Subcutaneous abdominal adipose tissue (tissue), 5 donors: ENCODE data around the gene ZNF23.
A peak's percentile ranks its signal among the peaks of the same experiment; 100 is the strongest.

Experiments
- H3K27ac ChIP-seq: one replicate; pipeline ENCODE4 v1.7.0; 2013; ENCODE audit warnings: low read depth, mild to moderate bottlenecking, inconsistent platforms, low read length, moderate library complexity
- H3K27me3 ChIP-seq, 5 donors: one replicate each; pipeline ENCODE4 v1.7.0; 2013; ENCODE audit warnings: low read length in 5 of 5, inconsistent platforms in 1 of 5; ENCODE audit not compliant: control insufficient read depth in 5 of 5, insufficient read depth in 4 of 5
- H3K36me3 ChIP-seq, 5 donors: one replicate each; pipeline ENCODE4 v1.7.0; 2013; ENCODE audit warnings: low read length in 5 of 5; ENCODE audit not compliant: control insufficient read depth in 5 of 5, insufficient read depth in 5 of 5
- H3K4me1 ChIP-seq, 5 donors: one replicate each; pipeline ENCODE4 v1.7.0; 2013; ENCODE audit warnings: low read length in 5 of 5, mild to moderate bottlenecking in 3 of 5, moderate library complexity in 1 of 5; ENCODE audit not compliant: control insufficient read depth in 5 of 5, insufficient read depth in 5 of 5
- H3K4me3 ChIP-seq, 5 donors: one replicate each; pipeline ENCODE4 v1.7.0; 2013; ENCODE audit warnings: low read length in 5 of 5, low read depth in 1 of 5
- H3K9ac ChIP-seq, 5 donors: one replicate each; pipeline ENCODE4 v1.7.0; 2013; ENCODE audit warnings: low read length in 5 of 5, mild to moderate bottlenecking in 4 of 5, moderate library complexity in 3 of 5
- H3K9me3 ChIP-seq, 5 donors: one replicate each; pipeline ENCODE4 v1.7.0; 2013; ENCODE audit warnings: low read length in 5 of 5; ENCODE audit not compliant: control insufficient read depth in 5 of 5
- donor health status: healthy.
- donor health status: healthy.
- donor health status: healthy.
- donor health status: healthy.
- donor health status: healthy.

Gene ZNF23

GRCh38 chr16:71472931-71473330, 10.9 kb upstream of the ZNF23 start:
- Histone ChIP-seq H3K4me3 (no peak overlapping the region), H3K27me3 (no peaks in the 10 kb centered on the region), H3K9me3 (no peaks in the 10 kb centered on the region), H3K9ac (no peak overlapping the region), H3K36me3 (peaks cover 32 to 65% (median 50%) of the 10 kb centered on the region in 5 donors), H3K4me1 (no peaks in the 10 kb centered on the region), H3K27ac (no peak overlapping the region)

- Histone ChIP-seq H3K9me3 (no peaks in the 10 kb centered on the region), H3K36me3 (peaks cover 24 to 56% (median 41%) of the 10 kb centered on the region in 5 donors), H3K27me3 (no peaks in the 10 kb centered on the region), H3K4me3 (no peak overlapping the region), H3K4me1 (no peaks in the 10 kb centered on the region), H3K27ac (no peak overlapping the region), H3K9ac (no peak overlapping the region)
These were observed 10.0 kb upstream of the ZNF23 start for GRCh38 chr16:71472051-71472450.

- H3K36me3 ChIP-seq: peaks cover 0 to 22% (median 8%) of the 10 kb centered on the region in 5 donors
- H3K9me3 ChIP-seq: no peaks in the 10 kb centered on the region
- no peak overlapping the region for H3K9ac ChIP-seq
- H3K4me1 ChIP-seq: peaks cover 0 to 1% (median under 1%) of the 10 kb centered on the region in 5 donors
- no peaks in the 10 kb centered on the region for H3K27me3 ChIP-seq
- H3K4me3 ChIP-seq: no peak overlapping the region
- H3K27ac ChIP-seq: no peak overlapping the region
These were observed 5.8 kb upstream of the ZNF23 start for GRCh38 chr16:71467810-71468209.

- no peak overlapping the region for H3K4me3 ChIP-seq
- no peaks in the 10 kb centered on the region for H3K9me3 ChIP-seq
- H3K36me3 ChIP-seq: no peaks in the 10 kb centered on the region
- peaks cover 3 to 22% (median 19%) of the 10 kb centered on the region in 5 donors for H3K4me1 ChIP-seq
- no peak overlapping the region for H3K27ac ChIP-seq
- no peak overlapping the region for H3K9ac ChIP-seq
- no peaks in the 10 kb centered on the region for H3K27me3 ChIP-seq
These were observed 2.2 kb upstream of the ZNF23 start for GRCh38 chr16:71464231-71464630.

- peaks cover 0 to 9% (median 9%) of the 10 kb centered on the region in 5 donors for H3K36me3 ChIP-seq
- peak overlapping the region in 1 of 5 donors; percentile 79 for H3K9ac ChIP-seq
- no peaks in the 10 kb centered on the region for H3K27me3 ChIP-seq
- no peaks in the 10 kb centered on the region for H3K9me3 ChIP-seq
- H3K27ac ChIP-seq: no peak overlapping the region
- peaks cover 3 to 22% (median 19%) of the 10 kb centered on the region in 5 donors for H3K4me1 ChIP-seq
- H3K4me3 ChIP-seq: peak overlapping the region in 4 of 5 donors; percentile 84 to 100 (median 97)
These were observed 1.1 kb downstream of the ZNF23 start for GRCh38 chr16:71460941-71461340.

GRCh38 chr16:71460236-71460635, 1.8 kb downstream of the ZNF23 start:
- peaks cover 3 to 22% (median 19%) of the 10 kb centered on the region in 5 donors for H3K4me1 ChIP-seq

GRCh38 chr16:71459510-71459909, 2.5 kb downstream of the ZNF23 start:
- Histone ChIP-seq H3K27ac (no peak overlapping the region), H3K27me3 (no peaks in the 10 kb centered on the region), H3K36me3 (peaks cover 4 to 23% (median 22%) of the 10 kb centered on the region in 5 donors), H3K9me3 (peaks cover 0 to 2% (median 0%) of the 10 kb centered on the region in 5 donors), H3K4me3 (no peak overlapping the region), H3K4me1 (peaks cover 3 to 22% (median 19%) of the 10 kb centered on the region in 5 donors), H3K9ac (no peak overlapping the region)

More at GRCh38 chr16:71460236-71460635, 1.8 kb downstream of the ZNF23 start:
- H3K9ac ChIP-seq: no peak overlapping the region
- H3K27me3 ChIP-seq: no peaks in the 10 kb centered on the region
- H3K27ac ChIP-seq: no peak overlapping the region
- no peak overlapping the region for H3K4me3 ChIP-seq
- no peaks in the 10 kb centered on the region for H3K9me3 ChIP-seq
- peaks cover 4 to 16% (median 15%) of the 10 kb centered on the region in 5 donors for H3K36me3 ChIP-seq

- no peak overlapping the region for H3K4me3 ChIP-seq
- H3K27me3 ChIP-seq: no peaks in the 10 kb centered on the region
- H3K4me1 ChIP-seq: peaks cover 3 to 15% (median 12%) of the 10 kb centered on the region in 5 donors
- no peak overlapping the region for H3K27ac ChIP-seq
- peaks cover 1 to 18% (median 6%) of the 10 kb centered on the region in 5 donors for H3K9me3 ChIP-seq
- peaks cover 16 to 50% (median 49%) of the 10 kb centered on the region in 5 donors for H3K36me3 ChIP-seq
- no peak overlapping the region for H3K9ac ChIP-seq
These were observed 5.2 kb downstream of the ZNF23 start for GRCh38 chr16:71456801-71457200.

GRCh38 chr16:71453036-71453435, 9.0 kb downstream of the ZNF23 start:
- H3K36me3 ChIP-seq: peaks cover 50 to 87% (median 84%) of the 10 kb centered on the region in 5 donors
- peak overlapping the region in 1 of 5 donors; percentile 5 for H3K4me3 ChIP-seq
- peaks cover 0 to 4% (median 0%) of the 10 kb centered on the region in 5 donors for H3K4me1 ChIP-seq
- H3K27me3 ChIP-seq: no peaks in the 10 kb centered on the region
- H3K9me3 ChIP-seq: peaks cover 35 to 54% (median 44%) of the 10 kb centered on the region in 5 donors
- H3K27ac ChIP-seq: no peak overlapping the region
- no peak overlapping the region for H3K9ac ChIP-seq

- H3K9ac ChIP-seq: peak overlapping the region in 1 of 5 donors; percentile 51
- peaks cover 52 to 83% (median 82%) of the 10 kb centered on the region in 5 donors for H3K9me3 ChIP-seq
- peak overlapping the region; percentile 8 to 61 (median 55) for H3K4me3 ChIP-seq
- H3K27ac ChIP-seq: no peak overlapping the region
- peaks cover 49 to 62% (median 58%) of the 10 kb centered on the region in 5 donors for H3K36me3 ChIP-seq
- no peaks in the 10 kb centered on the region for H3K27me3 ChIP-seq
- H3K4me1 ChIP-seq: peaks cover 0 to 4% (median 0%) of the 10 kb centered on the region in 5 donors
These were observed 13.0 kb downstream of the ZNF23 start for GRCh38 chr16:71449020-71449419.
